ENCODE measurements around the gene ZNF506.

DNA sequence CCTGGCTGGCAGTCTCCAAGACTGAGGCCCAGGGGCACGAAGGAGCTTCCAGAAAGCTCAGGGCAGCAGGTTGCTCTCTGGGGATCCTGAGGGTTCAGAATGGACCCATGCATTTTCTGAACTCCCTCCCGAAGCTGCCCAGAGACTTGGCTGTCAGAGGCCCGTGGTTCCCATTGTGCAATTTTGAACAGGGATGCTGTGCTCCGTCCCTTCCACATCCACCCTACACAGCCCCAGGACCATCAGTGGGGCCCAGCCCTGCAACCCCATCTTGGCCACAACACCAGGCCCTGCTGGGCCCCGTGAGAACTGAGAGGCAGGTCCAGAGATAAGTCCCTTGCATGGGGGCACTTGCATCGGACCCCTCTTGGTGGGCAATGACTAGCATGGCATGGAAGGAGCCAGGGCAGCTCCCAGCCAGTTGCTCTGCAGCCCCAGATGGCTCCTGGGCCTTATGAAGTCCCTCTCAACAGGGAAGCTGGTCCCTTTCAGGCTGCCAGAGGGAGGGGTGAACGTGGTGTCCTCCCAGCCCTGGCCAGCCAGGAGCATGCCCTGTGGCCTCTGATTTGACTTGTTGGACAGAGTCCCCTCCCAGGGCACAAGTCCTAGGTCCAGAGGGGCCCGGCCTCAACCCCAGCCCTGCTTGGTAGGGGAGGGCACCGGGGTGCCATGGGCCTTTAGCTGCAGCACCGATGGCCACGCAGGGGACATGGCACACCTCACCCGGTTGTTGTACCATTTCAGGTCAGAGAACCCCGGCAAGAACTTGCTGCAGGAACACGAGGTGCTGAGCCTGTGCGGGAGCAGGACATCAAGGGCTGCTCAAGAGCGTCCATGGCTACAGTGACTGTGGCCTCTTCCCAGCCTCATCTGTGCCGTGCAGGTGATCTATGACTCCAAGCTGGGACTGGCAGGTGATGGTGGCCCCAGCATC, 71.4 kb downstream of the ZNF506 start:
- TF ChIP-seq FOXA1 (IDR thresholded peaks at IDR 0.05) (no peak), L3MBTL2 (conservative IDR thresholded peaks at IDR 0.05) (no peak), HDGF (IDR thresholded peaks at IDR 0.05; ENCODE audit: borderline replicate concordance) (no peak), SP1 (IDR thresholded peaks at IDR 0.05) (no peak), ZNF384 (IDR thresholded peaks at IDR 0.05) (no peak), NFRKB (IDR thresholded peaks at IDR 0.05) (no peak), SUZ12 (IDR thresholded peaks at IDR 0.05) (no peak), ARNT (IDR thresholded peaks at IDR 0.05) (no peak), ELF4 (IDR thresholded peaks at IDR 0.05) (no peak), TARDBP (IDR thresholded peaks at IDR 0.05) (no peak), PKNOX1 (IDR thresholded peaks at IDR 0.05) (no peak), FOXM1 (IDR thresholded peaks at IDR 0.05; ENCODE audit: borderline replicate concordance) (no peak), BHLHE40 (IDR thresholded peaks at IDR 0.05; ENCODE audit: borderline replicate concordance) (no peak), FOXK2 (IDR thresholded peaks at IDR 0.05) (no peak)

All from HEK293T (cell line).